HG02938 (cell line): ENCODE results near the gene DIP2C.

ENCODE experiments used
- ATAC-seq: cut with Tn5 transposase; IDR thresholded peaks from one replicate; pipeline ENCODE4 v1.9.1; 2021; ENCODE audit warnings: mild to moderate bottlenecking, moderate library complexity; ENCODE audit not compliant: unreplicated experiment

The DIP2C gene

DNA sequence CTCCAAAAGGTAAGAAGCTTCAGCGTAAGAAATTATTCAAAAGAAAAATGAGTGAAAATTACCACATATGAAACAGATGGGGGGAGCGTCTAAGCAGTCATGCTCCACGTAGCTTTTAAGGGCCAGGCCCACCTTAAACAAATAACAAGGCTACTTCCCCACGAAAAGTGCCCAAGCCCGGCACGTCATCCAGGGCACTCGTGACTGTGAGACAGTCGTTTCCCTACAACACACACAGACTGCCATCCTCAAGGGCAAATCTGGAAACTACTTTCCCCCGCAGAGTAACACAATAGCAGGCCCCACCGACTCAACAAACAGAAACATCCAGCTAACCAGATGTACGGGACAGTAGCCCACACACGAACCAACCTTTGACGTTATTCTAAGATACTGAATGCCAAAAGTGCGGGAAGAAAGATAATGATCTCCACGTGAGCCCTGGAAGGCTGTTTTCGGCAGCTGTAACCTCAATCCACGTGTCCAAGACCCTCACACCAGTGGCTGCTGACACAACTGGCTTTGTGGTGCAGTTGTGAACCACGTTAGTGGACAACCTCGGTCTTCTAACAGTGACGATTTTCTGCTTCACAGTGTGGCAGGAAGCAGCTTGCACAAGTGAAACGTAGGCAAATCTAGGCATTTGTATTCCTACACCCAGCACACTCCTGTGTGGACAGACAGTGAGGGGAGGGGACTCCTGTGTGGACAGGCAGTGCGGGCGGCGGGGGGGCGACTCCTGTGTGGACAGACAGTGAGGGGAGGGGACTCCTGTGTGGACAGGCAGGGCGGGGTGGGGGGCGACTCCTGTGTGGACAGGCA lies 302.5 kb downstream of the DIP2C start:
- no peak for ATAC-seq

DNA sequence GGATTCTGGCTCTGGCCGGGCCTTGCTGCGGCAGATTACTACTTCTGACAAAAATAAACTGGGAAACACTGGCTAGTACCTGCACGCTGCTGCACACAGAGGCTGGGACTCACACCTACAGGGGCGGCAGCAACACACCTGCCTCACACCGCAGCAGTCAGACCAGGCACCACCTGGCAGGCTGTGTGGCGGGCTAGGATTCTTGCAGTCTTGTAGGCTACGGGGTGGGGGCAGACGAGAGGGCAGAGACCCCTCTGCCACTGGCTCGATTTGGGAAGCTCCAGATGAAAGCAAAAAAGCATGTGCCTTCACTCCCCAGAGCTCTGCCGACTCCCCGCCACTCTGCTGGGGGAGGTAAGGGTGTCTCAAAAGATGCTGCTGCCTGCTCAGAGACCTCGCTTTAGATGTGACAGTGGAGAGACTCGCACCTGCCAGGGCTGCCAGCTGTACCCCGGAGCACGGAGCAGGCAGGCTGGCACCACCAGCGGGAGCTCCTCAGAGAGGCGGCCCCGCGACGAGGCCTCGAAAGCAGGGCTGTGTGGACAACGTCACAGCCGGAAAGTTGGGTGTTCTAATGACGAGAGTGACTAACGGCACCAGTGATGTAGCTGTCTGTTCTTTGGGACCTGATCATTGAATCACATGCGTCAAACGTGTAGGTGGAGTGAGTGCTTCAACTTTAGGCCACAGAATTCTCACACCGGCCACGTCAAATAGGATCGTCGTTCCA lies 303.7 kb downstream of the DIP2C start:
- no peak for ATAC-seq

DNA sequence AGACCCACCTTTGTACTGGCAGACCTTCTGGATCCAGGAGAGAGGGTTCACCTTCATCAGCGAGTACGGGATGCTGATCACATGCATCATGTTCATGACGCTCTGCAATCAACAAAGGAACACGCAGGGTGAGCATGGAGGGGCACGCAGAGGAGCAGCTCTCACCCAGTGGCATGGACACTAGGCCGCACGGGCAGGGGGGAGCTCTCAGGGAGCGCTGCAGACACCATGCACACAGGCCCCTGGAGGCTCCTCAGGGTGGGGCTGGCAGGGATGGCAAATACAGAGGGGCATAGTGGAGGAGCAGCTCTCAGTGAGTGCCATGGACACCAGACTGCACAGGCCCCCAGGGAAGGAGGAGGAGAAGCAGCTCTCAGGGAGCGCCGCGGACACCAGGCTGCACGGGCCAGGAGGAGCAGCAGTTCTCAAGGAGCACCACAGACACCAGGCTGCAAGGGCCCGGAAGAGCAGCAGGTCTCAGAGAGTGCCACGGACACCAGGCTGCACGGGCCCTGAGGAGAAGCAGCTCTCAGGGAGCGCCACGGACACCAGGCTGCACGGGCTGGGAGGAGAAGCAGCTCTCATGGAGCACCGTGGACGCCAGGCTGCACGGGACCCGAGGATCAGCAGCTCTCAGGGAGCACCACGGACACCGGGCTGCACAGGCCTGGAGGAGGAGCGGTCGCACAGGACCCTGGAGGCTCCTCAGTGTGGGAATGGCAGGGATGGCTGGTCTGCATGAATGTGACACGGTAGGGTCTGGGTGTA lies 304.7 kb downstream of the DIP2C start:
- no peak for ATAC-seq

DNA sequence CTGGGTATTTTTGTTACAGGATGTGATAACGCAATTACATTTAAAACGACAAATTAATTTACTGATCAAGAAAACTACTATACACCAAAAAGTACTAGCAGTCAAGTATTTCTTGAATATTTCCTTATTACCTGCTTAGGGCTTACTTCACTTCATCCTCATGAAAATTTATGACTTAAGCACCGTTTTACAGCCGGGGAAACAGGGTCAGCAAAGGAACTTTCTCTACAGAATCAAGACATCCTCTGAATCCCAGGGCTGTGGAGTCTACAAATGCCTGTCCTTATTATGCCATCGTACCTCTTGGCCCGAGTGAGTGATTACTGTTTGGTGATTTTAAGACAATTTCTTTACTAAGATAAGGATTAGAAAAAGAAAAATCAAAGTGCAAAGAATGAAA lies 305.9 kb downstream of the DIP2C start:
- no peak for ATAC-seq

DNA sequence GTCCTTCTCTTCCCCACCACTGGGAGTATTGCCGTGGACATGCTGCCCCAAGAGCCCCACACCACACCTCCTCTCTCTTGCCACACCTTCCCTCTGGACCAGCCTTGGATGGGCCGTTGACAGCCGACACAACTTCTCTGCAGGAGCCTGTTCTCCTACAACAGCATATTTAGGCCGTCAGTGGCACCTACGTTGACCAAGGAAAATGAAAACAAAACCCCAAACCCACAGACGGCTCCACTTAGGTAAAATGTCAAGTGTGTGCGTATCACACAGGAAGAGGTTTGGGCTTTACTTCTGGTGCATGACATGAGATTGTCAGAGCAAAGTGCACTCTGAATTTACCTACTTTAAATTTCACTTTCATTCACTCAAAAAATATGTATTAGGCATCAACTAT lies 307.7 kb downstream of the DIP2C start:
- ATAC-seq = no peak

DNA sequence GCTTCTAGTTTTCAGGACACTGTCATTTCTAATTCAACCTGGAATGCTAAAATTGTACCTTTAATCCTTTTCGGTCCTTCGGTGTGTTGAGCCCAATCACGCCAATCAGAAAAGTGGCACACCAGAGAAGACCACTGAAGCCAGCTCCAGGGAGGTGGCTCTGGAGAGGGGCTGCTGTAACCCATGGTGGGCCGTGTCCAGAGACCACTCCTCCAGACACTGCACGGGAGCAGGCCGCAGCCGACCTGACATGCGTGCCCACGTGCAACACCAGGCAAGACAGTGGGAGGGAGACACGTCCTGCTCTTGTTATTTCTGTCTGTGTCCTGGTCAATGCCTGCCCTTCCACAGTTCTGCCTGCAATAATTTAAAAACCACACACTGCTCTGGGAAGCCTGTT lies 308.1 kb downstream of the DIP2C start:
- no peak for ATAC-seq

DNA sequence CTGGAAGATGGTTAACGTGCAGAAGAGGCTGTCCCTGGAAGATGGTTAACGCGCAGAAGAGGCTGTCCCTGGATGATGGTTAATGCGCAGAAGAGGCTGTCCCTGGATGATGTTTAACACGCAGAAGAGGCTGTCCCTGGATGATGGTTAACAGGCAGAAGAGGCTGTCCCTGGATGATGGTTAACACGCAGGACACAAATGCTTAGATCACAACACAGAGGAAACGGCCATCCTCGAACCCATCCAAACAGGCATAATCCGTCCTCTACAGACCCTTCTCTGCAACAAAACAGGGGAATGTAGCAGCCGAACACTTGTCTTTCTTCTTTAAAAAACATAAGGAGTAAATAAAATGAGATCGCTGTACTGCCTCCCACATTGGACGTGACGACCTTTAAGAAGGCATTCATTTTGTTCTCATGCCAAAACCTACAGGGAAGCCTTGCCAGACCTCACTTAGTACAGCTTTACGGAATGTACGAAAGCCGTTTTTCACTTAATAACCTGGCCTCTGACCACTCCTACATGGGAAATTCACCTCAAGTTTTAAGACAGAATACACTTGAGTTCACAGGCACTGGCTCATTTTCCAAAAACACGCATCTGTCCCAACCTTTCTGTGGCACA lies 309.0 kb downstream of the DIP2C start:
- no peak for ATAC-seq

DNA sequence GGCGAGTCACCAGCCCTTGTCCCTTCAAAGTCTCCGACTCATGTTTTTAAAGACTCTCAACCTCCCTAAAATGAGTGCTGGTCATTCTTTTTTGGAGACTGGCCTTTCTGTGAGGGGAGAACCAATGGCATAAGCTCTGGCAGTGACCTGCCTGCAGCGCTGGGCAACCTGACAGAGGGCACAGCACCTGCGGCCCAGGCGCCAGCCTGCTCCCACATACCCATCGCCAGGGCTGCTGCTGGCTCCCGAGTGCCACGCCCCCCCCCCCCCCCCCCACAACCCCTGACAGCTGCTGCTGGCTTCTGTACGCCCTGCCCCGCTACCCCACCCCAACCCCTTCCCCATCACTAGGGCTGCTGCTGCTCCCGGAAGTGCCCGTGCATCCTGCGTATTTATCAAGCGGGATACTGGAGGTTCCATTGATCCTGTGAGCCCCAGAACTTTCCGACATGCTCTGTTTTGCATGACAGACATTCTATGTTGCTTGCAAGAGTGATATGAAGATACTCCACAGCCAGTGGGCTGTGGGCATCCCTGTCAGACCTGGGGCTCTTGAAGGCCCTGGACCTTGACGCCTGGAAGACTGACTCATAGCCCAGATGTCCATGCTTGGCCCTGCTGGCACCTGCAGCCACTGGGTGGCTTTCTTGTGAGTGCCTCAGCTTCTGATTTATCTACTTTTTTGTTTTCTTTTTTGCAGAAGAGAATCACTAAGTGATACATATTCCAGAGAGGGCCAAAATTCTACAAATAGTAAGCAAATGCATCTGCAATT lies 310.4 kb downstream of the DIP2C start:
- no peak for ATAC-seq

DNA sequence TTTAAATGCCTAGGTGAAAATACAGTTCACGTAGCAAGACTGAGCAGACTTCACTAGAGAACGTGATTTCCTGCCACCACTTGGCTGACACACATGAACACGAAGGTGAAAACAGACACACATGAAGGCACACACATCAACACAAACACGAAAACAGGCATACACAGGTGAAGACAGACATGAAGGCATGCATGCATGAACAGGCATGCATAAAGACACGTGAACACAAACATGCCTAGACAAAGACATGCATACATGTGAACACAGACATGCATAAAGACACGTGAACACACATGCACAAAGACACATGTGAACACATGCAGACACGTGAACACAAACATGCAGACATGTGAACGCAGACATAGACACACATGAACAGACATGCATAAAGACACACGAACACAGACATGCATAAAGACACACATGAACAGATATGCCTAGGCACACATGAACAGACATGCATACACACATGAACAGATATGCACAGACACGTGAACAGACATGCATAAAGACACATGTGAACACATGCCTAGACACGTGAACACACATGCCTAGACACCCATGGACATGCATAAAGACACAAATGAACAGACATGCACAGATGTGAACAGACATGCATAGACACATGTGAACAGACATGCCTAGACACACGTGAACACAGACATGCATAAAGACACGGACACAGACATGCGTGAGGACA lies 311.1 kb downstream of the DIP2C start:
- ATAC-seq = no peak

DNA sequence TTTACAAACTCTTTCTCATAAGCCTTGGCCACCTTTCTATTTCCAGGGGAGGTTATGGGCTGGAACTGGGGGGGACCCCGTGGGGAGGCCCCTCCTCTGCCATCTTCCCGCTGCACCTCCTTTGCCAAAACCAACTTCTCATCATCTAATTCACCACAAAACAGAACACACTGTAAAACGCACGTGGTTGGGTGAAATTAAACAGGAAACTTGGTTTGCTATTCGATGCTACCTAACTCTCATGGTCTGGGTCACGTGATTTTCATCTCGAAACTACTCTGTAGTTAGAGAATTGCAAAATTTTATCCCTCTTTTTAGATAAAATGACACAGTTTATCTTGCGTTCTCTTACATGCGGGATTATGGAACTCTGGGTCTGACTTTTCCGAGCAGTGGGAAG lies 312.2 kb downstream of the DIP2C start:
- no peak for ATAC-seq

DNA sequence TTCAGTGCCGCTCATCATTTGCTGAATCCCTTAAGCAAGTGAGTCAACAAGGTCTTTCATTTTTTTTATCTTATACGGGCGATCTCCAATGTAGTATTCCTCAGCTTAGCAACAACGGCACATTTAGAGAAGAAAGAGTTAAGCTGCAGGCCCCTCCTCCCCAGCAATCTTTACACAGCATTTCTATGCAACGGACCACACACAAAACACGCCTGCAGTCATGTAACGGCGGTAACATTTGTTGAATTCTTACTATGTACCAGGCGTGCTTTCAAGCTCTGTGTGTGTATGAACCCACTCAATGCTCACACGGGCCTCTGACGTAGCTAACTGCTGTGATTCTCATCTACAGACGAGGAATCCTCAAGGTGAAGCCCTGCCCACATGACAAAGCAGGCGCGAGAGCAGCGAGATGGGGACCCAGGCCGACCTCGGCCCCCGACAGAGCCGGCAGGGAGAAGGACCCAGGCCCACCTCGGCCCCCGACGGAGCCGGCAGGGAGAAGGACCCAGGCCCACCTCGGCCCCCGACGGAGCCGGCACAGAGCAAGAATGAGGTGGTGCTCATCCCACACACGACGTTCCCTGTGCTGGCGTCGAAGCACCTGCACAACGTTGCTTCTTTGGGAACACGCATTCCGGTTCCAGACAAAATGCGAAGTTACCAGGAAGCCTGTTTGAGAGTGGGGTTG lies 313.5 kb downstream of the DIP2C start:
- no peak for ATAC-seq

DNA sequence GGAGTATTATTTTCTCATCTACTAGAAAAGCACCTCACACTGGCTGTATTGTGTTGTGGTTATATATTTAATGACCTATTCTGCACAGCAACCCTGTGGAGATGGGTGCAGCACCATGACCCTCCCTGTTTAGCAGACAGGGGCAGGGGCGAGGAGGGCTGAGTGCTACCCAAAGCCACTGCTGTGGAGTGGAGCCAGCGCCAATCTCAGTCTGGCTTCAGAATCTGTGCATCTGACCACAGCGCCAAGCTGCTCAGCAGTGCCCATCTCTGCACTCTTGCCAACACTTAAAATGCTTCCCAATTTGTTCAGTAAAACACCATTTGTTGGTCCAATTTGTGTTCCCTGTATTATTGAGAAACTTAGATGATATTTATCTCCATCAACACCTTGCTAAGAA lies 315.1 kb downstream of the DIP2C start:
- ATAC-seq = no peak

DNA sequence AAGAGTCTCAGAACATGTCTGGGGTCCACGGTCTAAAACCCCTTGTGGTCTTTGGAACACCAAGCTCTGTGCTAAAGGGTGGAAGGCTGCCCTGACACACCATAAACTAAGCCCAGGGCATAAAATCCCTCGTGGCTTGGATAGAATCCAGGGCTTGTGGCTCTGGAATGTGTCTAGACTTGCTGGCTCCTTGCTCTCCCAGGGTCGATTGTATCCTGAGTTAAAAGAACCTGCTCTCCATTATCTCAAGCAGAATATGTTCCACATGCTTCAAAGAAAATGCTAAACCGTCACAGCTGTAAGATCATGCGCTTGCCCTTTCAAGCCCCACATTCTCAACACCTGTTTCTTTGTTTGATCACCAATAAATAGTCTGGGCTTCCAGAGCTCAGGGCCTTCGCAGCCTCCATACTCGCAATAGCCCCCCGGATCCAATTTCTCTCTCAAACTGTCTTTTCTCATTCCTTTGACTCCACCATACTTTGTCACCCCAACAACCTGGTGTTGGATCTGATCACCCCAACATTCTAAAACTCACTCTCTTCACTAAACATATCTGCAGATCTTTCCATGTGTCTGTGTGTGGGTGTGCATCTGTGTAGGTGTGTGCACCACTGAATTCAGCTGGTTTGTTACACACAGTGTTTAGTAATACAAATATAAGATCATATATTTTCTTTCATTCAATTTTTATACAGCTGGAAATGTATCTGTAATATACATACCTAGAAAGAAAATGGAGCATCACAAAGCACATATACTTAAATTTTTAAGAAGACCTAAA lies 315.8 kb downstream of the DIP2C start:
- ATAC-seq = no peak

DNA sequence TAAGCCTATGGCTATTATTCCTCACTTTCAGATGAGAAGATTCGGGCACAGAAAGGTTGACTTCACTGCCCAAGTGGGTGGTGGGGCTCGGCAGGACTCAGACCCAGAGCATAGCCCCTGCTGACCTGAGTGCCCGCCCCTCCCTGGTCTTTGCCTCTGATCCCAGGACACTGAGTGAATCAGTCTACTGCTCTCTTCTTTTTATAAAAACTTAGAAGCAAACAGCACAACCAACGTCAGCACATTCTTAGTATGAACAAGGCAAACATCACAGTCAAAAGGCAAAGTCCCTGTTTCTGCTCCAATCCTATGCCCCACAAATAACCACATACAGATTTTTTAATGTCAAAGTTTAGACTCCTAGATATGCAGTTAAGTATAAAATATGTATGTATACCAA lies 316.5 kb downstream of the DIP2C start:
- no peak for ATAC-seq

DNA sequence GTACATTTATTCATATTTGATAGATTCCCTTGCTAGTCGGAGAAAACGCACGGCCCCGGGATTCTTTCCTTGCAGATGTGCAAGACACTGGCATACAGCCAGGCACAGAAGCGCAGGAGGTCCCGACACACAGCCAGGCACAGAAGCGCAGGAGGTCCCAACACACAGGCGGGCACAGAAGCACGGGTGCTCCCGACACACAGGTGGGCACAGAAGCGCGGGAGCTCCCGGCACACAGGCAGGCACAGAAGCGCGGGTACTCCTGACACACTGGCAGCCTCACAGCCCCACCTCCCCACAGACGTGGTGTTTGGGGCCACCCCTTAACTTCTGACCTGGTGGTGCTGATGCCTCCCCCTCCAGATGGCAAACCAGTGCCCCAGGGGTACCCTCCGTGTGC lies 316.9 kb downstream of the DIP2C start:
- no peak for ATAC-seq

DNA sequence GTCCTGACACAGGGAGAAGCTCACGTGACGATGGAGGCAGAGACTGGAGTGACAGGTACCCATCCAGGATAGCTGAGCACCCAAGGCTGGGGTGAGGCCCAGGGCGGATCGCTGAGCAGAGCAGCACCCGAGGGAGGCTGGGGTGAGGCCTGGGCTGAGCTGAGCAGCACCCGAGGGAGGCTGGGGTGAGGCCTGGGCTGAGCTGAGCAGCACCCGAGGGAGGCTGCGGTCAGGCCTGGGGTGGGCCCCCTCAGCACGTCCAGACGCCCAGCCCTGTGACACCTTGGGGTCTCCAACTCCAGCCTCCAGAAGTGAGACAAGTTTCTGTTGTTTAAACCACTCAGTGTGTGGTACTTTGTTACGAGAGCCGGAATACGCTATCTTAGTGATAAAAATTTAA lies 318.0 kb downstream of the DIP2C start:
- ATAC-seq = no peak

DNA sequence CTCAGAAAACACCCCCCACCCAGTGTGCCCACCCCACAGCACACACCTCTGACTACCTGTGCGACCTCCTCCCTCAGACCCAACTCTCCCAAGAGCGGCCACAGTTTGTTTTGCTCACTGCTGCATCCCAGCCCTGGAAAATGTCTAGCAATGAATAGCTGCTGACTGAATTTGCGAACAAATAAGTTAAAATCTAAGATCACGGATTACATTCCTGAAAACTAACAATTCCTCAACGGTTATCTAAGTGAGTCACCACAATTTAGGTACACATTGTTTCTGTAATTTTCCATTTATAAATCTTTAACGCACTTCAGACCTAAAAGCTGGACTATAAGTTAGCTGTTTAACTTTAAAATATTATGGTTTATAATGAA lies 319.0 kb downstream of the DIP2C start:
- no peak for ATAC-seq

DNA sequence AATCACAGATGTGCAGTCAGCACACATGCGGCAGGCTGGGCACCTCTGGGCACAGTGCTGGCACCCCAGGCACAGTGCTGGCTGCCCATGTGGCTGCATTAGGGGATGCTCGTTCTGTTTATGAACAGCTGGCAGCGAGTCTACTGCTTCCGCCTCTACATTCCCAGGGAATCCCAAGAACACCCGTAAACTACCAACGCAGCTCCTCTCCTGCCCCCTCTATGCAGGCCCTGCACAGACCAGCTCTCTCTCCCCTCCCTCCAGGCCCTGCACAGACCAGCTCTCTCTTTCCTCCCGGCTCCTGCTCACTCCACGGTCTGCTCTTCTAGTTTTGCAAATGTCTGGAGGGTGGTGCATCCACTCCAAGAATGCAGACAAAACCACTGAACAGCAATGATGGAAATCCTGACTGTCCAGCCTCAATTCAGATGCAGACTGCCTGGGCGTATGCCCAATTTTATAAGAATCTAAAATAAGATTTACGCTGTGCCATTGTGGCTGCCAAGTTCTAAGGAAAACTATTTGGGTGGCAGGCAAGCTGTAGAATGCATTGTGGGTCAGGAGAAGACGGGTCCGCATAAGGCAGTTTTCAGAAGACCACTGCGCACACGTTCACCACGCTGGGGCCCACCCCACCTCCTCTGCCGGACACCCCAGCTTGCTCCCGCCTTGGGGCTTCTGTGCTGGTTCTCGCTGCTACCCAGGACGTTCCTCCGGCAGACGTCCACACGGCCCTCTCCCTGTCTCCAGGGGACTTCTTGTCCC lies 319.6 kb downstream of the DIP2C start:
- ATAC-seq = no peak
